ENCODE results near the gene ALDH4A1.

- TF ChIP-seq CTCF (IDR thresholded peaks at IDR 0.05; ENCODE audit: borderline replicate concordance, extremely low read depth, low read length, poor library complexity, severe bottlenecking) (no peak), EZH2 (IDR thresholded peaks at IDR 0.05; ENCODE audit: borderline replicate concordance, low read depth, low read length, severe bottlenecking) (no peak)
Measured at GRCh38 chr1:18866314-18866713, 36.0 kb downstream of the ALDH4A1 start.
